ENCODE data around the gene SLC47A1. TPM values are rescaled to one million over a fixed set of nuclear protein-coding genes. Genes with fewer than 3 reads are reported as not detected.

The SLC47A1 gene
- total RNA-seq, 1 donor from 2014 or later, result 4.3 TPM

GRCh38 chr17:19534562-19535149 lies 1.0 kb downstream of the SLC47A1 start:
- H3K9me3 Mint-ChIP-seq, result no peaks in the 10 kb centered on the region
- peaks cover 33% of the 10 kb centered on the region for H3K27me3 Mint-ChIP-seq (ENCODE audit: low read depth)
- peak overlapping the region; percentile 86 for H3K4me3 Mint-ChIP-seq
- DNase-seq (ENCODE audit: low read depth, low spot score), result no peak
- no peaks in the 10 kb centered on the region for H3K36me3 Mint-ChIP-seq (ENCODE audit: low read depth)
- TF ChIP-seq CTCF (conservative IDR thresholded peaks at IDR 0.05), result no peak
- H3K4me1 Mint-ChIP-seq, result peaks cover 31% of the 10 kb centered on the region
- no peak overlapping the region for H3K27ac Mint-ChIP-seq (ENCODE audit: unreplicated experiment)

GRCh38 chr17:19537111-19537510 lies 3.5 kb downstream of the SLC47A1 start:
- Mint-ChIP-seq H3K36me3 (ENCODE audit: low read depth) (no peaks in the 10 kb centered on the region), H3K27ac (ENCODE audit: unreplicated experiment) (no peak overlapping the region), H3K27me3 (ENCODE audit: low read depth) (peaks cover 29% of the 10 kb centered on the region), H3K4me1 (peaks cover 31% of the 10 kb centered on the region), H3K9me3 (no peaks in the 10 kb centered on the region), H3K4me3 (no peak overlapping the region)
- DNase-seq (ENCODE audit: low read depth, low spot score), result no peak
- TF ChIP-seq CTCF (conservative IDR thresholded peaks at IDR 0.05), result no peak

GRCh38 chr17:19538095-19539039 lies 4.7 kb downstream of the SLC47A1 start:
- no peaks in the 10 kb centered on the region for H3K36me3 Mint-ChIP-seq (ENCODE audit: low read depth)
- TF ChIP-seq CTCF (conservative IDR thresholded peaks at IDR 0.05), result no peak
- peak overlapping the region; percentile 32 for H3K27ac Mint-ChIP-seq (ENCODE audit: unreplicated experiment)
- no peaks in the 10 kb centered on the region for H3K9me3 Mint-ChIP-seq
- peaks cover 27% of the 10 kb centered on the region for H3K4me1 Mint-ChIP-seq
- H3K4me3 Mint-ChIP-seq, result no peak overlapping the region
- H3K27me3 Mint-ChIP-seq (ENCODE audit: low read depth), result peaks cover 16% of the 10 kb centered on the region
- no peak for DNase-seq (ENCODE audit: low read depth, low spot score)

- H3K4me1 Mint-ChIP-seq, result peaks cover 27% of the 10 kb centered on the region
- no peak for TF ChIP-seq CTCF (conservative IDR thresholded peaks at IDR 0.05)
Measured at GRCh38 chr17:19539040-19539399, 5.4 kb downstream of the SLC47A1 start.

GRCh38 chr17:19539841-19540311 lies 6.2 kb downstream of the SLC47A1 start:
- TF ChIP-seq CTCF (conservative IDR thresholded peaks at IDR 0.05), result no peak
- peak overlapping the region; percentile 2 for H3K27ac Mint-ChIP-seq (ENCODE audit: unreplicated experiment)
- DNase-seq (ENCODE audit: low read depth, low spot score), result no peak
- no peaks in the 10 kb centered on the region for H3K36me3 Mint-ChIP-seq (ENCODE audit: low read depth)
- peaks cover 7% of the 10 kb centered on the region for H3K27me3 Mint-ChIP-seq (ENCODE audit: low read depth)
- no peak overlapping the region for H3K4me3 Mint-ChIP-seq
- H3K4me1 Mint-ChIP-seq, result peaks cover 20% of the 10 kb centered on the region
- H3K9me3 Mint-ChIP-seq, result no peaks in the 10 kb centered on the region

More at GRCh38 chr17:19539040-19539399, 5.4 kb downstream of the SLC47A1 start:
- H3K9me3 Mint-ChIP-seq, result no peaks in the 10 kb centered on the region
- H3K36me3 Mint-ChIP-seq (ENCODE audit: low read depth), result no peaks in the 10 kb centered on the region
- DNase-seq (ENCODE audit: low read depth, low spot score), result no peak
- no peak overlapping the region for H3K27ac Mint-ChIP-seq (ENCODE audit: unreplicated experiment)
- H3K27me3 Mint-ChIP-seq (ENCODE audit: low read depth), result peaks cover 14% of the 10 kb centered on the region
- H3K4me3 Mint-ChIP-seq, result no peak overlapping the region
